Large intestine (tissue), 3 donors: Measurements from ENCODE around the gene GPR37L1. TPM values are rescaled to one million over a fixed set of nuclear protein-coding genes. Genes with fewer than 3 reads are reported as not detected.

Experiments
- DNase-seq, 2 donors: peaks; one replicate each; pipeline versions ENCODE4 v3.0.0 to v3.0.0-alpha.2; 2013
- H3K27ac ChIP-seq: one replicate; pipeline ENCODE4 v1.5.1; 2013; ENCODE audit warnings: low read length
- H3K27me3 ChIP-seq: 2 replicates; pipeline ENCODE4 v1.6.1; 2013; ENCODE audit warnings: low read length; ENCODE audit not compliant: control insufficient read depth, insufficient read depth
- H3K36me3 ChIP-seq: 2 replicates; pipeline ENCODE4 v1.6.1; 2013; ENCODE audit warnings: low read length; ENCODE audit not compliant: control insufficient read depth, insufficient read depth
- H3K4me1 ChIP-seq: one replicate; pipeline ENCODE4 v1.6.1; 2013; ENCODE audit warnings: low read length; ENCODE audit not compliant: control insufficient read depth, insufficient read depth
- H3K4me3 ChIP-seq: one replicate; pipeline ENCODE4 v1.5.1; 2013; ENCODE audit warnings: low read length
- H3K9me3 ChIP-seq: one replicate; pipeline ENCODE4 v1.6.1; 2013; ENCODE audit warnings: mild to moderate bottlenecking, low read depth, low read length, moderate library complexity; ENCODE audit not compliant: control insufficient read depth
- WGBS: methylation state at CpG from one replicate; pipeline ENCODE4 v1.1.5; 2013; ENCODE audit warnings: low lambda C conversion rate; ENCODE audit not compliant: insufficient coverage; 5-methylcytosine and 5-hydroxymethylcytosine counted together
- polyA plus RNA-seq: library from polyadenylated mRNA; unstranded; fragments of 120-200 nt; gene quantifications from one replicate; pipeline ENCODE4 v1.2.1, GENCODE V29; 2013

Gene GPR37L1
- polyA plus RNA-seq, 1 donor = 0.10 TPM

- no peaks in the 10 kb centered on the region for H3K9me3 ChIP-seq
- H3K4me3 ChIP-seq = no peak overlapping the region
- peaks cover 11% of the 10 kb centered on the region for H3K4me1 ChIP-seq
- no CpG with 5 or more reads among the region's 8 CpGs for WGBS
- no peaks in the 10 kb centered on the region for H3K36me3 ChIP-seq
- no peak for DNase-seq
- H3K27ac ChIP-seq = no peak overlapping the region
- H3K27me3 ChIP-seq = no peaks in the 10 kb centered on the region
Observed at GRCh38 chr1:202182040-202182877, 59.5 kb downstream of the GPR37L1 start.

Other genes starting within 250 kb of the GPR37L1 start
- 6.0 TPM for gene SHISA4, start 234.0 kb upstream of the GPR37L1 start, polyA plus RNA-seq
- gene LMOD1, start 176.4 kb upstream of the GPR37L1 start, polyA plus RNA-seq = 17.3 TPM
- gene TIMM17A, start 167.4 kb upstream of the GPR37L1 start, polyA plus RNA-seq = 41.6 TPM
- 55.9 TPM for gene RNPEP, start 140.3 kb upstream of the GPR37L1 start, polyA plus RNA-seq
- gene ELF3, start 112.3 kb upstream of the GPR37L1 start, polyA plus RNA-seq = 594 TPM
- gene ARL8A, start 21.8 kb downstream of the GPR37L1 start, polyA plus RNA-seq = 37.4 TPM
- gene PTPN7, start 37.7 kb downstream of the GPR37L1 start, polyA plus RNA-seq = 4.4 TPM
- gene LGR6, start 70.9 kb downstream of the GPR37L1 start, polyA plus RNA-seq = 0.36 TPM
- 17.7 TPM for gene UBE2T, start 219.0 kb downstream of the GPR37L1 start, polyA plus RNA-seq
- 51.8 TPM for gene PPP1R12B, start 225.8 kb downstream of the GPR37L1 start, polyA plus RNA-seq